LHCN-M2 (cell line): Measurements from ENCODE around the gene MAD2L2. TPM values are rescaled to one million over a fixed set of nuclear protein-coding genes. Genes with fewer than 3 reads are reported as not detected.

Experiments used
- DNase-seq: peaks from one replicate; pipeline ENCODE4 v3.0.0-alpha.2; 2012; ENCODE audit warnings: low read depth
- total RNA-seq: library from RNA; depleted of rRNA; stranded (reverse); fragments of >200 nt; gene quantifications from 2 replicates; pipeline ENCODE4 v1.2.3, GENCODE V29; 2014

The MAD2L2 gene
- total RNA-seq, 1 experiment from 2014 or later, result 90.6 TPM

DNA sequence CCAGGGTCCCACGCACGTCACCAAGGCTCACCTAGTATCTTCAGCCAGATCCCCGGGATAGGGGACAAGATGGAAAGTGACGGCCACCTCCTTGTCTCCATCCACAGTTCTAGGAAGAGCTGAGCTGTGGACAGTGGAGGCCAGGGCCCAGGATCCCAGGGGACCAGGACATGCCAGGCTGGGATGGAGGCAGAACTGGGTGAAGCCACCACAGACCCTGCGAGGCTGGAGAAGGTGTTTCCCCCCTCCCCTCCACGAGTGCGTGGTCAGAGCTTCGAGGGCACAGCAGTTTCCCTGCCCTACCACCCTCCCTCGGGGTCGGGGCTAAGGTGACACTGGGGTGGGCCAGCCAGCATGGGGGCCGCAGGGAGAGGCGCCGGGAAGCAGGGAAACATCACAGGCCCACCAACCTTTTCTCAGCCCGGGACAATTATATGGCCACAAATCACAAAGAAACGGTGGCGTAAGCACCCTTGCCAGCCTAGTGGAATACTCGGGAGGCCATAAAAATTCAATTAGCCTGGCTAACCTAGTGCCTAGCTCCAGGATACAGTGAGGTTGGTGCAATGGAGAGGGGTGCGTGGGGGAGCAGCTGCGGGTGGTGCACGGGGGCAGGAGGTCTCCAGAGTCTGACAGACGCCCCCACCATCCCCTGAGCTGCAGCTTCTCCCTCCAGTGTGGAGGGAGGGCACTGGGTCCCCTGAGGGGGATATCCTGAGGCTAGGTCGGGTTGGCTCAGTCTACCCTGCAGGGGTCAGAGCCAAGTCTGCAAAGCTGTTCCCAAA, 23.9 kb upstream of the MAD2L2 start:
- no peak for DNase-seq

DNA sequence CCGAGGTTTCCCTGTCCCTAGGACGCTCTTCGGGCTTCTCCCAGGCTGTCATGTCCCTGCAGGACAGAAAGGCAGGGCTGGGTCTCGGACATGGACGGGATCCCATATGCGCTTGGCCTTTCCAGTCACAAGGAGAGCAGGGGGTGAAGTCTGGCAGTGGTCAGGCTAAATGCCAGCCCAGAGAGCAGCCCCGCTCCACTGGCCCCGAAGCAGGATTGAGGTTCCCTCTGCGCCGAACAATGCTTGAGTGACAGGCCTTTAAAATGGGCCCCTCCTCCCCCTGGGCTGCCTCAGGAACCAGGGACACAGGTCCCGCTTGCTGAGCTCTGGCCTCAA, 23.2 kb upstream of the MAD2L2 start:
- no peak for DNase-seq

DNA sequence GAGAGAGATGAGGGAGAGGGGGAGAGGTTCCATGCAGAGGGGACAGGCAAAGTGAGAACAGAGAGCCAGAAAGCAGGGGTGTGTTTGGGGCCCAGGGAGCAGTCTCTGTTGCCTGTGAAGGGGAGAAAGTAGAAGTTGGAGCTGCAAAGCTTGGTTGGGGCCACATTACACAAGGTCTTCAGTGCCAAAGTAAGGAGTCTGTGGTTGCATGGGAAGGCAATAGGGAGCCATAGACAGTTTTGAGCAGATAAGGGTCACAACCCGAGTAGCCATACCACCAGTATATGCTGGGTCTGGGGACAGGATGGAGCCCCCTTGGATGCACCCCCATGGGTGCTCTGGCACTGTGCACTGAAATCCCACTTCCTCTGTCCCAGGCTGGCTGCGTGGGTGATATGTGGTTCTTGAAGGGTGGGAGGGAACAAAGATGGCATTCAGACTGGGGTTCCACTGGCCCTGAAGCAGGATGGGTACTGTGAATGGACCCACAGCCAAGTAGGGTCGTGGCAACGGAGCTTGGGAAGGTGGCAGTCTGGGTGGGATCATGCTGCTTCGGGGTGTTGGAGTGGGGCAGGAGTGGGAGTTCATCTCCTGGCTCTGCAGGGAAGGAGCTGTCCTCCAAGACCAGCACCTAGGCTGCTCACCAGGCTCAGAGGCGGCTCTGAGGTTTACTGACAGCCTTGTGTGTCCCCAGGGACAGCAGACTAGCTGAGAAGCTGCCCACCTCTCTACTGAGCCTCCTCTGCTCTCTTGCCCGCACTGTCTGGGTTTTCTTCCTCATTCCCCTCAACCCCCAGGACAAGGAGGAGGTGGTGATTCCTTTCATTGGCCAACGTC, 22.6 kb upstream of the MAD2L2 start:
- no peak for DNase-seq

DNA sequence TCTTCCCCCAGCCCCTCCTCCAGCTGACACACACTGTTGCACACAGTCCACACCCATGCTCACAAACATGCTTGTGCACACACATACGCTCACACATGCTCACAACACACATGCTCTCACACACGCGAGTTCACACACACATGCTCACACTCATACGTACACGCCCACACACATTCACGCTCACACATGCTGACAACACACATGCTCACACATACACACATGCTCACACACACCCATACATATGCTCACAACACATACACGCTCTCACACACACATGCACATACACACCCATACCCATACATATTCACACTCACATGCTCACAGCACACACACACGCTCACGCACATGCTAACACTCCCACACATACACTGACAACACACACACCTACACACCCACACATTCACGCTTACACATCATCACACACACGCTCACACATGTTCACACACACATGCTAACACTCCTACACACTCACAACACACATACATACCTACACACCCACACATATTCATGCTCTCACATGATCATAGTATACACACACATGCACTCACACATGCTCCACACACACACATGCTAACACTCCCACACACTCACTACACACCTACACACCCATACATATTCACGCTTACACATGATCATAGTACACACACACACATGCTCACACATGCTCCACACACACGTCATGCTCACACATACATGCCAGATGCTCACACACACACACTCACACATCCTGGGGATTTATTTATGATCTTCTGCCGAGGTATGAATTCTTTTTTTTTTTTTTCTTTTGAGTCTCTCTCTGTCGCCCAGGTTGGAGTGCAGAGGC, 21.2 kb upstream of the MAD2L2 start:
- no peak for DNase-seq

DNA sequence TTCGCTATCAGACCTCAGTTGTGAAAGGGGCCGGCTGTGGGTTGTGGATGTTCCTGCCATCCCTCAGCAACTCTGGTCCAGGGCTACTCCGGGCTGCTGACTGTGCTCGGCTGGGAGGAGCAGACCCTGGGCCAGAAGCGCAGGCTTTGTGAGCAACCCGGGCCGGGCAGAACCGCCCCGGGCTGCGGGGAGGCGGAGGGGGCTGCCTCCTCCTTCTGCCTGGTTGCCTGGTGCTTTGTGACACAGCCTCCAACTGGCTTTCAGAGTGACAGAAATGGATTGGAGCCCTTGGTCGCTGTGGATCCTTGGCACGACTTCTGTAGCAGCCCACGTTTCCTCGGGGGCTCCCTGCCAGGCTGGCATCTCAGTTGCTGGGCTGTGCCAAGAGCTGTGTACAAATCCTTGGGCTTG, 20.6 kb upstream of the MAD2L2 start:
- no peak for DNase-seq

DNA sequence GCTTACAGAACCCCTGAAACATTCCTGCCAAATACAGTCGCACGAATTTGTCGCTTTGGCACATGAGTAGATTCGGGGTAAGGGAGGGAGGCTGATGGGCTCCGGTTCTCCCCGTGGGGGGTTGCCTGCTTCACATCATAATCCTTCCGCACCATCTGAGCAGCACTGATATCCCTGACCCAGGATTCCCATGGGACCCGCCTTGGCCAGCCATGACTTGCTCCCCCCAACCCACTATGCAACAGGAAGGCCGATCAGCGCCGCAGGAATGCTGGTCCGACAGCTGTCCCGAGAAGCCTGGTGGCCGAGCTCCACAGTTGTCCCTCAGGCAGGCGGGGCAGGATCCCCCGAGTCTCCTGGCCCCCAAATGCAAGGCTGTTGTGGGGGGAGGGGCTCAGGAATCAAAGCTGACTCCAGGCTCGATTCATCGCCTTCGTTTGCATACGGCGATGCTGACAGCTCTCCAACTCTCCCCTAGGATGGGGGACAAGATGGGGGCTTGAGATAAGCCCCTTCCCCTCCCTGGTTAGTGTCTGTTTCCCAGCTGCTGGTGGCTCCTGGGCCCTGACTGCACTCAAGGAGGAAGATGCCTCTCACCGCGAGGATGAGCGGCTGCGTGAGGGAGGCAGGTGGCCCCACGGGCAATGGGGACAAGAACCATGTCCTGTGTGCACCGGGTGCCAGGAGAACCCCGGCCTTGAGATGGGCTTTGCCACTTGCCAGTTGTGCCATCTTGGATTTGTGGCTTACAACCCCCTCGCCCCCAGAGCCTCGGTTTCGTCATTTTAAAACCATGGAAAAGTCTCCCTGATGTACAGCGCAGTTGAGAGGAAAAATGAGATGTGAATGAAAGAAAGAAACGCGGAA, 19.9 kb upstream of the MAD2L2 start:
- DNase-seq, result no peak

DNA sequence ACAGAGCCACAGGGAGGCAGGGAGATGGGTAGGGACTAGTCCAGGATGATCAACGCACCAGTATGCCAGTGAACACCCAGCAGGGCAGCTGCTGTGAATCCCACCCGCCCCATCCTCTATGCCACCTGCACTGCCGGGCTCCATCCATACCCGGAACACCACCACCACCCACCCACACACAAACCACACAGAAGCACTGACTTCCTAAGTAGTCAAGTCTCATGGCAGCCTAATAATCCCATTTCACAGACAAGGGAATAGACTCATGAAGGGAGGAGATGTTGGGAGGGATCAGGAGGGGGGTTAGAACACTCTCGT, 16.9 kb upstream of the MAD2L2 start:
- DNase-seq, result no peak

DNA sequence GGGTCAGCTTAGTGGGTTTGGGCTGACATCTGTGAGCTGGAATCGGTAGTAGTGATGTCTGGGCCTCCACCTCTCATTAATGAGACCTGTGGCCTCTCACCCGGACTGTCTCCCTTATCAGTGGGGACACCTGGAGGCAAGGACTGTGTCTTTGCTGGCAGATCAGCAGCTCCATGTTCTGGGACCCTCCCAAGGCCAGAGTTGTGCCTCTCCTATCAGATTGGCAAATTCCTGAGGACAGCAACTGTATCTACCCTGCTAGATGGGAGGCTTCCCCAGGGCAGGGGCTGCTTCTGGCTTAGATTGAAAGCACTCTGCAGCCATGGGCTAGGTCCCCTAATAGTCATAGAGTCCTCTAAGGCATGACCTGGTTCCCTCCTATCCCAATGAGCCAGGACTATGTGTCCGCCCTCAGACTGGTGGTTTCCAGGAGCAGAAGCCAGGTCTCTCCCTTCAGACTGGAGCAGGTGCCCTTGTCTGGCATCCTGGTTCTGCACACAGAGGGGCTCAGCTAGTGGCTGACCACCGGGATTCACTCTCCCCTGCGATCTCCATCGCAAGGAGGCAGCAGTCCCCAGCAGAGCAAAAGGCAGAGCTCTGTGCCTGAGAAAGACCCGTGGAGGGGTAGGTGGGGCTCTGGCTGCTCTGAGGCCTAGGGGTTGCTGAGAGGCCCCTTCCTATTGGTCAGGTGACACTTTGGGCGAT, 16.4 kb upstream of the MAD2L2 start:
- DNase-seq, result no peak

DNA sequence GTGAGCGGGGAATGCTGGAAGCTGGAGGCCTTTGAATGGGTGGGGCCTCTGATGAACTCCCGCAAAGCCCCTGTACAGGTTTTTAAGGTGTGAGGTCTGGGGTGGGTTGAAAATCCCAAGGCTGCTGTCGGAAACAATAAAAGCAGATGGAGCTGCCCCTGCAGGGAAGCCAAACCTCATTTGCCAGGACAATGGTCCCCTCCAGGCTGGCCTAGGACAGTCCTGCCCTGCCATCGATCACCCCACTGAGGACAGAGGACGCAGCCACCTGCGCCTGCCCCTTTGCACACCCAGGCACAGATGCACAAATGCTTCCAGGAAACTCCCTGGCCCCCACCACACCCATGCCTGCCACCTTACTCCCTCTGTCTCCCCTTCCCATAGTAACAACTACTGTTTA, 14.9 kb upstream of the MAD2L2 start:
- no peak for DNase-seq

DNA sequence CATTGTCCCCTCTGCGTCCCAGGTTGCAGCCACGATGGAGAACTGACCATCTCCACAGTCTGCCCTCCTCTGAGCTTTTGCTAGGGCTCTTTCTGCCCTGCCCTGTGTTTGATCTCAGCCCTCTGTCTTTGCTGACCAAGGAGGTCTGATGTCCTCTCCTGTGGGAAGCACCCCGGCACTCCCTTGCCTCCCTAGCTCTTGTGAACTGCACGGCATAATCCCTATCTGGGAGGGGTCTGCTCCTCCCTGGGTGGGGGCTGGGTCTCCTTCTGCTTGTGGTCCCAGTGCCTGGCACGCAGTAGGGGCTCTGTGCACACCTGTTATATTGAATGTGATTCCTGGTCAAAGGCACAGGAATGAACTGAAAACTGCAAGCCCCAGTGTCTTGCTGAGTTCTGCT, 13.0 kb upstream of the MAD2L2 start:
- no peak for DNase-seq

DNA sequence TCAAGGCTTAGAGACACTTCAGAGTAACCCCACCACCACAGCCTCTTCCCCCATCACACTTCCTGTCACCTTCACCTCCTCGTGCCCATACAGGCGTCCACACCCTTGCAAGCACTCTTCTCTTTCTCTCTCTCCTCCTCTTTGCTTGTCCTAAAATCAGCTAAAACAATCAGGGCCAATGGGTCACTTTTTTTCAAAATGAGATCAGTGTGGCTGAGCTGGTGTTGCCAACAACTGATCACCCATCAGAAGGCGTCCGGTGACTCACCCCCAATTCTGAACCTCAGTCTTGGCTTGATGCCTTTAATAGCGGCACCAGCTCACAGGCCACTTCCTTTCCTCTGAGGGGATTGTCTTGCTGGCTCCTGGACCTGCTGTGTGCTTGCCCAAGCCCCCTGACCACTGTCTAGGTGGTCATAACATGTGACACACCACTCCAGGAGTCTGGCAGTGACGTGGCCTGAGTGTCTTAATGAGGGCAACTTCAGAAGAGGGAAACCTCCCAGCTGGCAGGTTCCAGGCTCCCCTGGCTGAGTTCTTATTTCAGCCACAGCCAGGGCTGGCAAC, 12.2 kb upstream of the MAD2L2 start:
- DNase-seq, result peak; percentile 82

DNA sequence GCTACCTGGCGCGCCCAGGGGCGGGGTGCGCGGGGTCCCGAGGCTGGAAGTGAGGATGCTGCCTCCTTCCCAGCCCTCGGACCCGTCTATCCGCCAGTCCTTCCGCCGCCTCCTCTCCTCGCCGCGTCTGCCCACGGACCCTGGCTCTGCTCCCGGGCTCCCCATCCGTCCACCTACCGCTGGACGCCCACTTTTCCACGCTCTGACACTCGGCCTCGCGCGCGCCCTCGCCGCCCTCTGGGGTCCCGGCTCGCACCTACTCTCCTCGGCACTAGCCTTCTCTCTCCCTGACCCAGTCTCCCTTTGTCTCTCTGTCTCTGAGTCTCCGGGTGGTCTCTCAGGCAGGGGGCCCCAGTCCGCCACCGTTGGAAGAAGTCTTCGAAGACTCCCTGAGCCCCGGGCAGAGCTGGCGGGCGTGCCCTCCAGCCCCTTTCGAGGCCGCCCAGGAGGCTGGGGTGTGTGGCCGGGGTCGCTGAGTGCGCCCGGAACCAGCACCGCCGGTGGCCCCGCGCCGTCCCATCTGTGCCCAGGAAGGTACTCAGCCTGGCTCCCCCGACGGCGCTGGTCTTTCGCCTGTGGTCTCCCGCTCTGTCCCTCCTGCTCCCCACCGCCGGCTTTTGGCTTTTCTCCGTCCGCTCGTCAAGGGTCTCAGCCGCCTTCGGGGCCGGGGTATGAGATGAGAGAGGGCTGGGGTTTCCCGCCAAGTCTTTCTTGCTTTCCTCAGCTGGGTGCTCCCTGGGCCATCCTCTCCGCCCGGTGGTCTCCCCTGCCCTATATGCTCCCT, 11.2 kb upstream of the MAD2L2 start:
- DNase-seq, result no peak

DNA sequence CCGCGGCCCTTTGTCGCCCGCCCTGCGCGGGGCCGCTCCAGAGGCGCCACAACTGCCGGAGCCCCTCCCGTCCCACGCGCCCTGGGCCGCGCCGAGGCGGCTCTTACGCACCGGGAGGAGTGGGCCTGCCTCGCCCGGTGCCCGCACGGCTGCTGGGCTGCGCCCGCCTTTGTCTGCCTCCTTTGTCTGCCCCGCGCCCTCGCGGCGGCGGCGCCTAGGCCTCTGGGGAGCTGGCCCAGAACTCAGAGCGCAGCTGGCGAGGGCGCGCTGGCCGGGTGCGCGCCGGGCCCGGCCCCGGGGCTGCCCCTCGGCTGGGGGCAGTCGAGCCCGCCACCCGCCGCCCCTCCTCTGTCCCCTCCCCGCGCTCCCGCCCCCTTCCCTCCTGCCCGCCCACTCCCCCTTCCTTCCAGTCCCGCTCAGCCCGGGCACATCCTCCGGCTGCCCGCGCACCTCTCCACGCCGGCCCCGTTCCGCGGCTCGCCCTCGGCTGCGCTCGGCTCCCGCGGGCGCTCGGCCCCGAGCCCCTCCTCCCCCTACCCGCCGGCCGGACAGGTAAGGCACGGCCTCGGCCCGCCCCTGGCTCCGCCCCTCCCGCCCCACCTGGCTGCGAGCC, 10.5 kb upstream of the MAD2L2 start, which contains the start of gene DRAXIN:
DRAXIN (plus strand) TSS at position 409 of the 613 bp plus-strand sequence. CDS start 14,549 bp downstream, outside the sequence.
- DNase-seq, result no peak

DNA sequence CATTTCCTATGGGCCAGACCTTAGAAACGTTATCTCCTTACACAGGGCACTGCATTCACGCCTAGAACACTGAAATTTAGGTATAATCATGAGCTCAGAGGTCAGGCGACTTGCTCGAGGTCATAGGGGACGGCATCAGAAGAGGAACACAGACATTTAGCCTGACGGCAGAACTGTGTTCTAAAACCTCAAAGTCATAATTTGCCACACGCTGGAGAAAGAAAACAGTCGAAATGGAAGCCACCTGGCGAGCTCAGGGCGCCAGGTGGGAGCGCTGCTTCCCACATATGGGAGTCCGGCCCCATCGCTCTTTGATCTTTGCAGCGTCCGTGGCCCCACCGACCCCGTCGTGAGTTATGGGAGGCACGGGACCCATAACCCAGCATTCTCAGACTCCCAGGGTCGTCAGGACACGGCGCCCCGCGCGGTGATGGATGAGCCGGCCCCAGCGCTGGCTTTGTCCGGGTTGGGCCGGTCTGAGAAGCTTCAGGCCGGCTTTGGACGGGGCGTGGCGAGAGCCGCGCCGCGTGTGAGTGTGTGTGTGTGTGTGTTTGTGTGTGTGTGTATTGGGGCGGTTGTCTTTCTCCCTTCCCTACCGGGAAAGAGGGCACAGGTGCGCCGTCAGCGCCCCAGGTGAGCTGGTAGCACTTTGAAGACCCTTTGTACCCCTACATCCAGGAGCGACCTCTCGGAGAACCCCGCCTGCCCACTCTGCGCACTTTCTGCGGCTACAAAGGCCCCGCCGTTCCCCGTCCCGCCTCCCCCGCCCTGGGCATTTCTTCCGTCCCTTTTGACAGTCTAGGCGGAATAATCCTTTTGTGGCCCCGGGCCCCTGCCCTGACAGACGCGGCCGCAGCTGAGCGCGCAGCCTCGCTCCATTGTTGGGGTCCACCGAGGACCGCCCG, 9.7 kb upstream of the MAD2L2 start:
- no peak for DNase-seq

DNA sequence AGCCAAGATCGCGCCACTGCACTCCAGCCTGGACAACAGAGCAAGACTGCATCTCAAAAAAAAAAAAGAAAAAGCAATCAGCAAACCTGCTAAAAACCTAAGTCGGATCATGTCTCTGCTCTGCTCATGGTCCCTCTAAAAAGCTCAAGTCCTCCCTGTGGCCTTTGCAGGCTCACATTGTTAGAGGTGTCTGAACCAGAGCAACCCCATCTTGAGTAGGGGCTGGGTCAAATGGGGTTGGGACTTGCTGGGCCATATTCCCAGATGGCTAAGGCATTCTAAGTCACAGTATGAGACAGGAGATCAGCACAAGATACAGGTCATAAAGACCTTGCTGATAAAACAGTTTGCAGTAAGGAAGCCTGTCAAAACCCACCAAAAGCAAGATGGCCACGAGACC, 7.6 kb upstream of the MAD2L2 start:
- DNase-seq, result no peak

DNA sequence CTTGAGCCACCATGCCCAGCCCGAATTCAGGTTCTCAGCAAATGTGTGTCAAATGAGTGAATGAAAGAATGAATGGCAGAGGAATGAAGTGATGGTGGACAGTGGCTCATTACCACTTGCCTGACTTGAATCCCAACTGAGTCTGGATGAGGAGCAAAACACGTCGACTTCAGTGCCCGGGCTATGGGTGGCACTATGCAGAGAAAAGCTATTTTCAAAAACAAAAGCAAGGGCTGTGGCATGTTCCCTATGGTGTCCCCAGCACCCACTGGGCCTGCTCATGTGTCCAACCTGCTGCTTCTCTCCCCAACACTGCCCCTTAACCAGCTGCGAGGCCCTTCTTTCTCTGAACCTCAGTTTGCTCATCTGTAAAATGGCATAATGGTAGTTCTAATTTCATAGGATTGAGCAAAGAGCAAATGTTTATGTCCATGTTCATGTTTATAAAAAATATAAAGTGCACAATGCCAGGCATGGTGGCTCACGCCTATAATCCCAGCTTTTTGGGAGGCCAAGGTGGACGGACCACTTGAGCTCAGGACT, 4.3 kb upstream of the MAD2L2 start:
- no peak for DNase-seq

DNA sequence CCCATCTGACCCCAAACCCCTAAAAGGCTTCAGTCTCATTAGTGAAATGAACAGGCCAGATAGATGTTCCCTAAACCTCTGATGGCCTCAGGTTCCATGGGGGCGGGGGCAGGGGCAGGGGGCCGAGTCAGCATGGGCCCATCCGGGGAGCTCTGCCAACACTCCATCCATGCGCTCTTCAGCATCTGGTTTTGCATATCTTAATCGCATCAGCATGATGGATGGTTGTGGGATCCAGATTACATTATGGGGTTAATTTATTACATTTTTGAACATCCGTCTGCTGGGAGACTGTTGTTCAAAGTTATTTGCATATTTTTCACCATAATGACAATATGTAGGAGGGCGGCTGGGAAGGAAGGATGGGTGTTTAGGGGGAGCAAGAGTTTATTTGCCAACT, 3.1 kb upstream of the MAD2L2 start:
- no peak for DNase-seq

DNA sequence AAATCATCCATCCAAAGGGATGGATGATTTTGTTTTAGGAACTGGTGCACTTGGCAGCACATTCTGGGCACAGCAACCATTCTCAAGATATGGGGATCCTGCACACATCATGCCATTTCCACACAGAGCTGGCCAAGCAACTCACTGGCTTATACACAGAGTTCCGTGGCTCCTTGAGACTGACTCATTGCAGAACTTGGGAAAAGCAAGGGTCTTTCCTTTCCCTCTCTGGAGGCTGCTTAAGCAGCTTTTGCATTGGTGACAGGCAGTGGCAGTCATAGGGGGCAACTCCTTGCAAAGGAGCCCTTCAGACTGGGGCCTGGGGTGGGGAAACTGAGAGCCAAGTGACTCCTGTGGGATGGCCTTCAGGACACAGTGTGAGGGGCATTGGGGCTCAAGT, 1.9 kb upstream of the MAD2L2 start:
- DNase-seq, result no peak
